Activated CD8-positive, alpha-beta memory T cell treated with anti-CD3 and anti-CD28 coated beads, Interleukin-2, amount 50 U/mL, for 24 hours (primary cell): ENCODE results near the gene EFHD2.
"Not testable (repeated sequence)": the region's sequence is repeated elsewhere in the genome, so short reads cannot be mapped to it uniquely, and the experiment has no call there.

Source experiments
- DNase-seq: peaks from one replicate; pipeline ENCODE4 v3.0.0-alpha.2; 2020; ENCODE audit errors: extremely low read depth

The EFHD2 gene

GRCh38 chr1:15388201-15388880 lies 21.3 kb upstream of the EFHD2 start:
- no peak for DNase-seq

GRCh38 chr1:15389828-15390227 lies 19.9 kb upstream of the EFHD2 start:
- DNase-seq, result not testable (repeated sequence)

- DNase-seq, result no peak
Measured at GRCh38 chr1:15390667-15391066, 19.0 kb upstream of the EFHD2 start.

DNA sequence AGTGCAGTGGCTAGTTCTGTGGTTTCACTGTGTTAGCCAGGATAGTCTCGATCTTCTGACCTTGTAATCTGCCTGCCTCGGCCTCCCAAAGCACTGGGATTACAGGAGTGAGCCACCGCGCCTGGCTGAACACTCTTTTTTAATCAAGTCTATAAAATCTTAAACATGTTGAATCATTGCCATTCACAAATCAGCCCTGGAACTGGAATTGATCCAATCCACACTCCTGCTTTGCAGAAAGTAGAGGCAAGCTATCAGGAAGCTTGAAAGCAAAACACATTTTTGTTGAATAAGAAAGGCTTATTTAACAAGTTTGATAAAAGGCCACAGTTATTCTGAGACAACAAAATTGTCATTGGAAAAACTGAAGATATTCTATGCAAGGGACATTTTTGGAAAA lies 18.3 kb upstream of the EFHD2 start:
- DNase-seq, result no peak

DNA sequence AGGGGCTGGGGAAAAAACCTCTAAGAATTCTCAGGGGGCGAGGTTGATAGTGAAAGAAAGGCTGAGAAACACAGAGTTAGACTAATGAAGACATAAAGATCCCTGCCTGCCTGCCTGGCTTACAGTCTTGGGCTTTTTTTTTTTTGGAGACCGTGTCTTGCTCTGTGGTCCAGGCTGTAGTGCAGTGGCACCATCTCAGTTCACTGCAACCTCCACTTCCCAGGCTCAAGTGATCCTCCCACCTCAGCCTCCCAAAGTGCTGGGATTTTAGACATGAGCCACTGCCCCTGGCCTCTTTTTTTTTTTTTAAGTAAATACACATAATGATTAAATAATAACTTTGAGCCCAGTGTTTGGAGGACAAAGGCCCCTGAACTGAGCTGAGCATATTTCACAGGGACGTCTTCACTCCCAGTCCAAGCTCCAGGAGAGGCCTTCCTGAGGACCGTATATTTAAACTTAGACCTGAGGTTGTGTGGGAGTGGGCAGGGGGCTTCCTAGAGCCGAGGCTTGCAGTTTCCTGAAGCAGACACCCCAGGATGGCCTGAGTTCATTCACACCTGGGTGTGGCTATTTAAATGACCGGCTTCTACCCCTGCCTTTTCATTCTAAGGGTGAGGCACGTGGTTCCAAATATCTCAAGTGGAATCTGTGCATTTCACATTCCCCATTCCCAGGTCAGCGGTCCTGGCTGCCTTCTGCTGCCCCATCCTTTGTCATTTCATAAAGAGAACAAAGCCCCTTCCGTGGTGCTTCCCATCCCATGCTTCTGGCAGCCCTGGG lies 16.0 kb upstream of the EFHD2 start:
- no peak for DNase-seq

- no peak for DNase-seq
Measured at GRCh38 chr1:15394258-15394690, 15.4 kb upstream of the EFHD2 start.

- DNase-seq, result no peak
Measured at GRCh38 chr1:15397236-15397635, 12.5 kb upstream of the EFHD2 start.

GRCh38 chr1:15399710-15400109 lies 10.0 kb upstream of the EFHD2 start:
- DNase-seq, result no peak

- DNase-seq, result no peak
Measured at GRCh38 chr1:15400627-15401026, 9.1 kb upstream of the EFHD2 start.

GRCh38 chr1:15401391-15402055 lies 8.2 kb upstream of the EFHD2 start:
- no peak for DNase-seq

DNA sequence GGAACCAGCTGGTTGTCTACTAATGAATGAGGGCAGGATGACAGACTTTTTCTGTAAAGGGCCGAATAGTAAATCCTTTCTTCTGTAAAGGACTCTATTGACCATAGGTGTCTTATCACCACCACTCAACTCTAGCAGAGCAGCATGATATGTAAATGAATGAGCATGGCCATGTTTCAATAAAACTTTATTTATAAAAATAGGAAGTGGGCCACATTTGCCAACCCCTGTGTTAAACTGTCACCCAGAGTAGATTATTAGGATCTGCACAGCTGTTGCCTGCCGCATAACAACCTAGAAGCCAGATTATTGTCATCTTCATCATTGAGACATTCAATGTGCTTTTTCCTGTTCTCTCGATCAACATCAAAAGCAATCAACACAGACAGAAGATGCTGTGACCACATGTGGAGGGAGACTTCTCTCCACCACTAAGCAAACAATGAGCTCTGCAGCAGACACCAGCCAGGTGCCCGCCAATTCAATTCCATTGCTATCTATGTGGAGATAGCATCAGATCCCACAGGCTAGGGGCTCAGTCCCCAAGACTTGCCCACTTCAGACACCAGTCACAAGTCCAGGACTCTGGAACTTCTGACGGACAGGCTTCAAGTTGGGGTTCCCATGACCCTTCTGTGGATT lies 6.8 kb upstream of the EFHD2 start:
- no peak for DNase-seq

DNA sequence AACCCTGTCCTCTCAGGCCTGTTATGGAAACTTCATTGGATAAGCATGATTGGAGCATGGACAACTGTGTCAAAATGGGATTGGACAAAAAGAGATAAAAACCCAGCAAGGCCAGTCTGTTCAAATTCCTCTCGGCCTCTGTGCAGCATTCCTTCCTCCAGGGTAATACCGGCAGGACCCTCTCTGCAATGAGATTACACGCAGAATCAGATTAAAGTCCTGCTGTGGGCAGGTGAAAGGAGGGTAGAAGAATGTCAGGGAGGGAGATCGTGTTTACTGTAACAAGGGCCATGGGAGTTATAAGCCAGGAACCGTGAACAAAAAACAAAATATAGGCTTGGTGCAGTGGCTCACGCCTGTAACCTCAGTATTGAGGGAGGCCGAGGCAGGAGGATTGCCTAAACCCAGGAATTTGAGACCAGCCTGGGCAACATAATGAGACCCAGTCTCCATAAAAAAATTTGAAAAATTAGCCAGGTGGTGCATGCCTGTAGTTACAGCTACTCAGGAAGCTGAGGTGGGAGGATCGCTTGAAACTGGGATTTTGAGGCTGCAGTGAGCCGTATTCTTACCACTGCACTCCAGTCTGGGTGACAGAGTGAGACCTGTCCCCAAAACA lies 5.6 kb upstream of the EFHD2 start:
- no peak for DNase-seq

DNA sequence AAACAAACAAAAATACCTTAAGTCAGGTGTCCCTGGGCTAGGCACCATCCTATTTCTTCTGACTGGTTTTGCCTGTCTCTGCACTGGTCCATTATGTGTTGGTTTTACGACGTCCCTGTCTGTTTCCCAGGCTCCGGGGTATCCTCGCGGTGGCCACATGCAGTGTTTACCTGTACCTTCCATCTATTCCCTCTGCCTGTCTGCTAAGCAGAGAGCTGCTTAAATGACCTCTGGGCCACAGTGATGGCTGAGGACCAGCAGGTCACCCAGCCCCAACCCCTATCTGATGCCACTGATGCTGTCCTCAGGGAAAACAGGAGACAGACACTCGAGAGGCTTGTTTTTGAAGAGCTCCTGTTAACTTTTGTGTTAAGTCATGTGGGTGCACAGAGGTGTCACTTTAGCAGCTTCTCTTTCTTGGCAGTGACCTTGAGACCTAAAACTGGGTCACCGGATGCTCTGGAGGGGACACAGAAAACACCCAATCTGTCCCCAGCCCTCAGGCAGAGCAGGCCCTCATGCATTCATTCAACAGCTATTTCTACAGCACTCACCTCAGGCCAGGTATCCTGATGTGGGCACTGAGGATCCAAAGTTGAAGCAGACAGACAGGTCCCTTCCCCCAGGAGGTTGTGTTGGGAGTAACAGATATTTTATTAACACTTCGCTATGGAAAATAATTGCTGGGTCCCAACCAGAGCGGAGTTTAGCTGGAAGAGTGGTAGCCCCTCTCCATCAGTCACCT lies 4.4 kb upstream of the EFHD2 start:
- DNase-seq, result no peak

- DNase-seq, result no peak
Measured at GRCh38 chr1:15406614-15407559, 2.8 kb upstream of the EFHD2 start.

DNA sequence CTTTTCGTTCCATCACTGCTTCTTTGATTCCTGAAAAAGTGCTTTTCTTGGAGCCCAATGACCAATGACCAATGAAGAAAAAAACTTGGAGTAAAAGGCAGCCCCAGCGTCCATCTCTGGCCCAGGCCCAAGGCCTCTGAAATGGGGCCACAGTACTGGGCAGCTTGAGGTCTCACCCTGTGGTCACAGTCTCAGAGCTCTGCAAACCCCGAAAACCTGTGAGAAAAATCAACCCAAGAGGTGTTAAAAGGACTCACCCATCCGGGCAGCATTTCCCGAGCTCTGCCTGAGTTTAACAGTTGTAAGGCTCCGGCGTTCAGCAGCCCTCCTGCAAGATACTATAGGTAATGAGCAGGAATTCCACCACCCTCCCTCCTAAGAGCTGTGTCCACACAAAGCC lies 2.1 kb upstream of the EFHD2 start:
- no peak for DNase-seq

DNA sequence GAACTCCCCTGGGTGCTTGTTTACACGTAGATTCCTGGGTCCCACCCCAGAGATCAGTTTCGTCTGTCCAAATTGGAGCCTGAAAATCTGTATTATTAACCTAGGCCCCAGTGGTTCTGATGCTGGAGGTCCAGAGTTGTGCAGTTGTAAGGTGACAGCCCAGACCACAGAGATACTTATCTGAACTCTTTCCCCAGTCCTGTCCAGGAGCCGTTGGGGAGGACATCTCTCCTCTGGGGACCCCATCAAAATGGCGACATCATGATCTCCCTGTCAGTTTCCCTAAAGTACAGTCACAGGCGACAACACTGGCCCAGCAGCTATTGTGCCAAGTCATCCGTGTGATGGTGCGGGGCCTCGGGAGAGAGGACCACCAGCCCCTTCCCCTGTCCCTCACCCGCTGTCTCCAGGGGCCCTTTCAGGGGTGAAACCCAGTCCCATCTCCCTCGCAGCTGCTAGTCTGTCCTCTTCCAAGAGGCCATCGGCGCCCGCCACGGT lies 749 bp upstream of the EFHD2 start:
- no peak for DNase-seq

- no peak for DNase-seq
Measured at GRCh38 chr1:15410223-15410883, 665 bp downstream of the EFHD2 start.

DNA sequence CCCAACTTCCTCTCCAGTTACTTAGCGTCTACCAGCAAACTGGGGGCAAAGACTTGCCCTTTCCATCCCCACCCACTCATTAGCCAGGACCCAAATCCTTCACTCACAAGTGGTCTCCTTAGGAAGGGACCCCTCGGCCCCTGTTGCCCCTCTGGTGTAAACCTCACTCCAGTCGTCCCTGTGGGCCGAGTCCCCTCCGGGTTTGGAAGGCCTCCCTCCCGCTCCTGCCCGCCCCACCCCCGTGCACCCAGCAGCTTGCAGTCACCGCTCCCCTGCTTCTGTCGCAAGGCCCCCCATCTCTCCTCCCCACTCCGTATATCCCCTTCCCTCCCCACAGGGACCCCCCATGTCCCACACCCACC lies 1.2 kb downstream of the EFHD2 start:
- DNase-seq, result no peak

- DNase-seq, result no peak
Measured at GRCh38 chr1:15411593-15412137, 2.0 kb downstream of the EFHD2 start.
